Hepatocyte (in vitro differentiated cells): ENCODE measurements around the gene MSI2. TPM values are rescaled to one million over a fixed set of nuclear protein-coding genes. Genes with fewer than 3 reads are reported as not detected.

ENCODE experiments used
- DNase-seq: peaks from one replicate; pipeline ENCODE4 v3.0.0-alpha.2; 2016; ENCODE audit warnings: low spot score
- H2AFZ ChIP-seq: fragments of 200-600 bp; sonication (generic); 2 replicates; pipeline ENCODE4 v1.6.0; 2016; ENCODE audit warnings: antibody characterized with exemption, mild to moderate bottlenecking
- H3K27ac ChIP-seq: fragments of 200-600 bp; sonication (generic); 2 replicates; pipeline ENCODE4 v1.5.1; 2016; ENCODE audit warnings: mild to moderate bottlenecking
- H3K27me3 ChIP-seq: fragments of 200-600 bp; sonication (generic); 2 replicates; pipeline ENCODE4 v1.6.1; 2016
- H3K36me3 ChIP-seq: fragments of 200-600 bp; sonication (generic); replicated peaks from 2 replicates; pipeline ENCODE4 v1.5.1; 2016; ENCODE audit warnings: low read depth; ENCODE audit not compliant: insufficient read depth
- H3K4me1 ChIP-seq: fragments of 200-600 bp; sonication (generic); 2 replicates; pipeline ENCODE4 v1.5.1; 2016; ENCODE audit warnings: mild to moderate bottlenecking, moderate library complexity; ENCODE audit not compliant: insufficient read depth
- H3K4me2 ChIP-seq: fragments of 200-600 bp; sonication (generic); 2 replicates; pipeline ENCODE4 v1.6.0; 2016
- H3K4me3 ChIP-seq: fragments of 200-600 bp; sonication (generic); 2 replicates; pipeline ENCODE4 v1.5.1; 2016; ENCODE audit warnings: mild to moderate bottlenecking
- H3K79me2 ChIP-seq: fragments of 200-600 bp; sonication (generic); 2 replicates; pipeline ENCODE4 v1.6.0; 2017; ENCODE audit warnings: mild to moderate bottlenecking
- H3K9me2 ChIP-seq: fragments of 200-600 bp; sonication (generic); replicated peaks from 2 replicates; pipeline ENCODE4 v1.6.0; 2017; ENCODE audit warnings: mild to moderate bottlenecking; ENCODE audit not compliant: insufficient read depth
- H3K9me3 ChIP-seq: fragments of 200-600 bp; sonication (generic); 2 replicates; pipeline ENCODE4 v1.5.1; 2016; ENCODE audit warnings: low read depth, mild to moderate bottlenecking
- H4K20me1 ChIP-seq: fragments of 200-600 bp; sonication (generic); 2 replicates; pipeline ENCODE4 v1.6.0; 2016; ENCODE audit warnings: mild to moderate bottlenecking; ENCODE audit not compliant: insufficient read depth, poor library complexity, severe bottlenecking
- CTCF ChIP-seq: fragments of 200-600 bp; sonication (generic); IDR thresholded peaks from 2 replicates; pipeline ENCODE4 v1.5.1; 2016; ENCODE audit warnings: antibody characterized with exemption, mild to moderate bottlenecking; ENCODE audit not compliant: poor library complexity
- EZH2 ChIP-seq: fragments of 200-600 bp; sonication (generic); IDR thresholded peaks from 2 replicates; pipeline ENCODE4 v1.6.1; 2016; ENCODE audit warnings: antibody characterized with exemption, mild to moderate bottlenecking, borderline replicate concordance
- EZH2phosphoT487 ChIP-seq: fragments of 200-600 bp; sonication (generic); IDR thresholded peaks from one replicate; pipeline ENCODE4 v1.6.1; 2018; ENCODE audit warnings: antibody characterized with exemption, mild to moderate bottlenecking, low read depth, moderate library complexity; ENCODE audit not compliant: unreplicated experiment, severe bottlenecking
- WGBS: methylation state at CpG from one replicate; pipeline ENCODE4 v1.1.6; 2016; ENCODE audit warnings: low lambda C conversion rate; ENCODE audit errors: missing lambda C conversion rate; 5-methylcytosine and 5-hydroxymethylcytosine counted together
- polyA plus RNA-seq: library from polyadenylated mRNA; unstranded; fragments of >200 nt; fragmentation: Nextera tagmentation; extraction: Ambion mirVana; gene quantifications from 2 replicates; pipeline ENCODE4 v1.2.1, GENCODE V29; 2016
- total RNA-seq: library from RNA; depleted of rRNA; stranded (reverse); fragments of >200 nt; gene quantifications from 2 replicates; pipeline ENCODE4 v1.2.3, GENCODE V29; 2014

Gene MSI2
- total and polyA plus RNA-seq, 2 experiments from 2014 or later, result 16.1 to 60.6 TPM

DNA sequence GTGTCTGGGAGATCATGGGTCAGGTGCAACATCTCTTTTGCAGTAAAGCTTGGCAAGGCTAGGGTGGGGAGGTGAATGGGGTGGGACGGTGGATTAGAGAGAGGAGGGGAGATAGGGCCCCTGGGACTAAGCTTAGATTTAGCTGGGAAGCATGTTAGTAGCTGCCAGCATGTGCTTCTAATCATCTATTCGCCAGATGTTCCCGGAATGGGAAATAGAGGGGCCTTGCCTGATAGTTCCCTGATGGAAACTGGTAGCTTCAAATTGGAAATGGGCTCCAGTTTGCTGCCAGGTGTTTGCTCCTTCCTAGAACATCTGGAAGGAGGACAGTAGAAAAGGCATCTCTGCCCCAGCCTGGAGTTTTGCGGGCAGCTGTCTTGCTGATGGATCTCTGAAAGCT lies 312.7 kb downstream of the MSI2 start:
- Histone ChIP-seq H3K4me2 (no peak overlapping the region), H3K79me2 (peaks cover 16% of the 10 kb centered on the region), H2AFZ (no peak overlapping the region), H3K27ac (no peak overlapping the region), H3K4me1 (peaks cover 3% of the 10 kb centered on the region), H3K4me3 (no peak overlapping the region), H3K36me3 (no peaks in the 10 kb centered on the region), H3K9me2 (no peaks in the 10 kb centered on the region), H4K20me1 (no peaks in the 10 kb centered on the region), H3K27me3 (no peaks in the 10 kb centered on the region), H3K9me3 (no peaks in the 10 kb centered on the region)
- DNase-seq, result no peak
- TF ChIP-seq CTCF, result no peak
- no peak for TF ChIP-seq EZH2
- TF ChIP-seq EZH2phosphoT487, result no peak
- WGBS, result 80% methylated on average over 4 of the region's 4 CpGs

GRCh38 chr17:57569853-57570252 lies 313.5 kb downstream of the MSI2 start:
- 86% methylated on average over 7 of the region's 7 CpGs for WGBS
- no peaks in the 10 kb centered on the region for H3K9me3 ChIP-seq
- no peak overlapping the region for H3K4me2 ChIP-seq
- no peaks in the 10 kb centered on the region for H3K36me3 ChIP-seq
- DNase-seq, result no peak
- H4K20me1 ChIP-seq, result no peaks in the 10 kb centered on the region
- peaks cover 3% of the 10 kb centered on the region for H3K4me1 ChIP-seq
- no peaks in the 10 kb centered on the region for H3K27me3 ChIP-seq
- H2AFZ ChIP-seq, result no peak overlapping the region
- TF ChIP-seq EZH2 (no peak), EZH2phosphoT487 (no peak), CTCF (no peak)
- H3K4me3 ChIP-seq, result no peak overlapping the region
- peaks cover 12% of the 10 kb centered on the region for H3K79me2 ChIP-seq
- no peaks in the 10 kb centered on the region for H3K9me2 ChIP-seq
- no peak overlapping the region for H3K27ac ChIP-seq

GRCh38 chr17:57570724-57571344 lies 314.5 kb downstream of the MSI2 start:
- Histone ChIP-seq H3K4me1 (peaks cover 3% of the 10 kb centered on the region), H3K27me3 (no peaks in the 10 kb centered on the region), H3K36me3 (no peaks in the 10 kb centered on the region), H3K9me3 (no peaks in the 10 kb centered on the region), H3K9me2 (no peaks in the 10 kb centered on the region), H3K79me2 (peaks cover 16% of the 10 kb centered on the region), H3K4me3 (no peak overlapping the region), H3K27ac (no peak overlapping the region), H2AFZ (no peak overlapping the region), H4K20me1 (no peaks in the 10 kb centered on the region), H3K4me2 (no peak overlapping the region)
- TF ChIP-seq CTCF (no peak), EZH2 (no peak), EZH2phosphoT487 (no peak)
- DNase-seq, result no peak
- 77% methylated on average over 10 of the region's 10 CpGs for WGBS
